ENCODE data around the gene S1PR4. TPM values are rescaled to one million over a fixed set of nuclear protein-coding genes. Genes with fewer than 3 reads are reported as not detected.

The S1PR4 gene
- total RNA-seq, 1 experiment from 2014 or later: 0.26 TPM

DNA sequence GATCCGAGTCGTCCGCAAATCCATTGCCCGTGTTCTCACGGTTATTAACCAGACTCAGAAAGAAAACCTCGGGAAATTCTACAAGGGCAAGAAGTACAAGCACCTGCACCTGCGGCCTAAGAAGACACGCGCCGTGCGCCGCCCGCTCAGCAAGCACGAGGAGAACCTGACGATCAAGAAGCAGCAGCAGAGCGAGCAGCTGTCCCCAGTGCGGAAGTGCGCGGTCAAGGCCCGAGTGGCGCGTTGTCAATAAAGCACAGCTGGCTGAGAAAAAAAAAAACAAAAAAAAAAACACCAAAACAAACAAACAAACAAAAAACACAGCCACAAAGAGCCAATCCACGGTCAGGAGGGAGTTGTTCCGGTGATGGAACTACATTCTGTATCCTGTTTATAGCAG is 47.4 kb upstream of the S1PR4 start:
- Histone ChIP-seq H2AFZ (ENCODE audit: low read length) (no peak overlapping the region), H3K27ac (ENCODE audit: low read length) (no peak overlapping the region), H3K4me2 (ENCODE audit: low read length) (no peak overlapping the region), H3K9me3 (ENCODE audit: low read length) (no peaks in the 10 kb centered on the region), H3K36me3 (ENCODE audit: low read depth, low read length) (no peaks in the 10 kb centered on the region), H3K4me3 (ENCODE audit: low read length) (no peak overlapping the region), H3K4me1 (ENCODE audit: insufficient read depth, low read length) (no peaks in the 10 kb centered on the region), H3K79me2 (ENCODE audit: low read length) (no peaks in the 10 kb centered on the region), H3K27me3 (ENCODE audit: low read length) (no peaks in the 10 kb centered on the region), H3F3A (ENCODE audit: low read length, unreplicated experiment) (no peaks in the 10 kb centered on the region), H4K20me1 (ENCODE audit: low read length) (no peaks in the 10 kb centered on the region), H3K9me2 (replicated peaks; ENCODE audit: low read length) (no peaks in the 10 kb centered on the region), H3K9ac (ENCODE audit: low read length) (no peak overlapping the region)
- intact Hi-C loops (cut with micrococcal nuclease): no loop called here
- CTCF ChIA-PET: no interaction called here
- DNase-seq (no peak), ATAC-seq (no peak)
- POLR2A ChIA-PET (ENCODE audit: unreplicated experiment): no interaction called here
- TF ChIP-seq EZH2 (IDR thresholded peaks at IDR 0.05; ENCODE audit: low read length, unreplicated experiment): no peak
- TF ChIP-seq EZH2phosphoT487 (IDR thresholded peaks at IDR 0.05; ENCODE audit: borderline replicate concordance, low read length): no peak
- TF ChIP-seq, protein P1, sequence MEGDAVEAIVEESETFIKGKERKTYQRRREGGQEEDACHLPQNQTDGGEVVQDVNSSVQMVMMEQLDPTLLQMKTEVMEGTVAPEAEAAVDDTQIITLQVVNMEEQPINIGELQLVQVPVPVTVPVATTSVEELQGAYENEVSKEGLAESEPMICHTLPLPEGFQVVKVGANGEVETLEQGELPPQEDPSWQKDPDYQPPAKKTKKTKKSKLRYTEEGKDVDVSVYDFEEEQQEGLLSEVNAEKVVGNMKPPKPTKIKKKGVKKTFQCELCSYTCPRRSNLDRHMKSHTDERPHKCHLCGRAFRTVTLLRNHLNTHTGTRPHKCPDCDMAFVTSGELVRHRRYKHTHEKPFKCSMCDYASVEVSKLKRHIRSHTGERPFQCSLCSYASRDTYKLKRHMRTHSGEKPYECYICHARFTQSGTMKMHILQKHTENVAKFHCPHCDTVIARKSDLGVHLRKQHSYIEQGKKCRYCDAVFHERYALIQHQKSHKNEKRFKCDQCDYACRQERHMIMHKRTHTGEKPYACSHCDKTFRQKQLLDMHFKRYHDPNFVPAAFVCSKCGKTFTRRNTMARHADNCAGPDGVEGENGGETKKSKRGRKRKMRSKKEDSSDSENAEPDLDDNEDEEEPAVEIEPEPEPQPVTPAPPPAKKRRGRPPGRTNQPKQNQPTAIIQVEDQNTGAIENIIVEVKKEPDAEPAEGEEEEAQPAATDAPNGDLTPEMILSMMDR (conservative IDR thresholded peaks at IDR 0.05; ENCODE audit: low read depth, low read length): no peak
- no TSS peak for BruUV-seq (replicated peaks)

DNA sequence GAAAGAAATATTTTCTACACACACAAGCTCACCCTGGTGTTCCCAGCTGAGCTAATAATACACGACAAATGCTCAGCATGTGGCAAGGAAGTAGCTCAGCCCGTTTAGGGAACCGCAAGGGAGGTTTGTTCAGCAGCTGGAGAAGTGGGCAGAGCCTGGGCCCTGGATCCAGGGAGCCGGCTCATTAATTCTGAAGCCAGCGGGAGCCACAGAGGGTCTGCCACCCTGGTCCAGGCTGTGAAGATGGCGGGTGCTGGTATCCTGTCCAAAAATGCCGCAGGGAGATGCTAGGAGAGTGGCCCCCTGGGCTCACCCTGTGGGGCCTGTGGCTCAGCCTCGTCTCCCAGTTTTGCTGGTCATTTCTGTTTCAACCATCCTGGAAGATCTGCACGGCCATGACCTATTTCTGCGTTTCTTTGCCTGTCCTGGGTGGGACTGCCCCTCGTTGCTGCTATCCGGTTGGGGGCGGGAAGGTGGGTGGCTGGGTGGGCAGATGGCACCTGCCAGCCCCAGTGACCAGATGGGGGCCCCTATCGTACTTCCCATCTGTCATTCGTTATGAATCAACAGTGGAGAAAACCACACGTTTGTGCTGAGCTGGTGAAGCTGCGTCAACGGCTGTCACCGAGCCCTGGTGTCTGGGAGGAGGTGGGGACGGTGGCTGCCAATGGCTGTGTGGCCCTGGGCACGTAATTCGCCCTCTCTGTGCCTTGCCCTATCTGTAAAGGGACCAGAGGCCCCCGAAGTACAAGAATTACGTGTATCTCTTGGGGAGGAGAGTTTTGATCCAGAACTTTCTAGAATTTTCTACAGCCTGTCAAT is 45.4 kb upstream of the S1PR4 start:
- DNase-seq: no peak

DNA sequence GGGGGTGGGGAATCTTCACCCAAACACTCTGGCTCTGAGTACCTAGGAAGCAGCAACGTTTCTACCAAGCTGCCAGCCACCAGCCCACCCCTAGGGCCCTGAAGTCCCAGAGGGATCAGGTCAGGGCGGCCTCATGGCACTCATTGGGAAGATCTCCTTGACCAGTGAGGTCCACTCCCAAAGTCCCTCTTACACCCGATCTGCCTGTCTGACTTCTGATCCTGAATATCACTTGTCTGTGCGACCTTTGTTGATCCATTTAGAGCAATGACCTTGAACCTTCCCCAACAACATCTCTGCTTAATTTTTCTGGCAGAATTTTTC is 44.8 kb upstream of the S1PR4 start:
- H3K9me3 ChIP-seq (ENCODE audit: low read length): no peaks in the 10 kb centered on the region
- no peaks in the 10 kb centered on the region for H3K79me2 ChIP-seq (ENCODE audit: low read length)
- no peak overlapping the region for H3K9ac ChIP-seq (ENCODE audit: low read length)
- no TSS peak for BruUV-seq (replicated peaks)
- no peaks in the 10 kb centered on the region for H3K4me1 ChIP-seq (ENCODE audit: insufficient read depth, low read length)
- H3F3A ChIP-seq (ENCODE audit: low read length, unreplicated experiment): no peaks in the 10 kb centered on the region
- DNase-seq (no peak), ATAC-seq (no peak)
- no peaks in the 10 kb centered on the region for H4K20me1 ChIP-seq (ENCODE audit: low read length)
- TF ChIP-seq, protein P1 (conservative IDR thresholded peaks at IDR 0.05; ENCODE audit: low read depth, low read length): no peak
- TF ChIP-seq EZH2phosphoT487 (IDR thresholded peaks at IDR 0.05; ENCODE audit: borderline replicate concordance, low read length) (no peak), EZH2 (IDR thresholded peaks at IDR 0.05; ENCODE audit: low read length, unreplicated experiment) (no peak)
- ChIA-PET CTCF (no interaction called here), POLR2A (ENCODE audit: unreplicated experiment) (no interaction called here)
- H3K27ac ChIP-seq (ENCODE audit: low read length): no peak overlapping the region
- H3K27me3 ChIP-seq (ENCODE audit: low read length): no peaks in the 10 kb centered on the region
- intact Hi-C loops (cut with micrococcal nuclease): no loop called here
- H3K36me3 ChIP-seq (ENCODE audit: low read depth, low read length): no peaks in the 10 kb centered on the region
- no peak overlapping the region for H2AFZ ChIP-seq (ENCODE audit: low read length)
- H3K9me2 ChIP-seq (replicated peaks; ENCODE audit: low read length): no peaks in the 10 kb centered on the region
- H3K4me3 ChIP-seq (ENCODE audit: low read length): no peak overlapping the region
- no peak overlapping the region for H3K4me2 ChIP-seq (ENCODE audit: low read length)

More for the DNA sequence above, 45.4 kb upstream of the S1PR4 start:
- H3K9me3 ChIP-seq (ENCODE audit: low read length): no peaks in the 10 kb centered on the region
- H3K79me2 ChIP-seq (ENCODE audit: low read length): no peaks in the 10 kb centered on the region
- H3K9ac ChIP-seq (ENCODE audit: low read length): no peak overlapping the region
- intact Hi-C loops (cut with micrococcal nuclease): no loop called here
- H3K4me1 ChIP-seq (ENCODE audit: insufficient read depth, low read length): no peaks in the 10 kb centered on the region
- H3K4me2 ChIP-seq (ENCODE audit: low read length): no peak overlapping the region
- H2AFZ ChIP-seq (ENCODE audit: low read length): no peak overlapping the region
- no TSS peak for BruUV-seq (replicated peaks)
- ChIA-PET CTCF (no interaction called here), POLR2A (ENCODE audit: unreplicated experiment) (no interaction called here)
- no peak overlapping the region for H3K4me3 ChIP-seq (ENCODE audit: low read length)
- H3K27me3 ChIP-seq (ENCODE audit: low read length): no peaks in the 10 kb centered on the region
- H3F3A ChIP-seq (ENCODE audit: low read length, unreplicated experiment): no peaks in the 10 kb centered on the region
- H3K9me2 ChIP-seq (replicated peaks; ENCODE audit: low read length): no peaks in the 10 kb centered on the region
- no peaks in the 10 kb centered on the region for H3K36me3 ChIP-seq (ENCODE audit: low read depth, low read length)
- ATAC-seq: no peak
- TF ChIP-seq EZH2phosphoT487 (IDR thresholded peaks at IDR 0.05; ENCODE audit: borderline replicate concordance, low read length) (no peak), EZH2 (IDR thresholded peaks at IDR 0.05; ENCODE audit: low read length, unreplicated experiment) (no peak)
- TF ChIP-seq, protein P1 (conservative IDR thresholded peaks at IDR 0.05; ENCODE audit: low read depth, low read length): no peak
- H3K27ac ChIP-seq (ENCODE audit: low read length): no peak overlapping the region
- H4K20me1 ChIP-seq (ENCODE audit: low read length): no peaks in the 10 kb centered on the region
